Liver (tissue), 9 donors: Measurements from ENCODE around the gene TBL1X. TPM values are rescaled to one million over a fixed set of nuclear protein-coding genes. Genes with fewer than 3 reads are reported as not detected.

Experiments used
- DNase-seq: peaks from one replicate; pipeline ENCODE4 v3.0.0-alpha.2; 2017; ENCODE audit warnings: low spot score
- H3K27ac ChIP-seq, 2 donors: one replicate each; pipeline ENCODE4 v1.7.0; 2013; ENCODE audit warnings: inconsistent platforms in 2 of 2, low read length in 2 of 2, control low read depth in 1 of 2, low read depth in 1 of 2, mild to moderate bottlenecking in 1 of 2
- H3K27me3 ChIP-seq, 4 donors: one replicate each; pipeline versions ENCODE4 v1.6.1 to v1.7.0; 2013; ENCODE audit warnings: low read length in 3 of 4, inconsistent platforms in 1 of 4, mild to moderate bottlenecking in 1 of 4, moderate library complexity in 1 of 4; ENCODE audit not compliant: control insufficient read depth in 4 of 4, insufficient read depth in 4 of 4
- H3K36me3 ChIP-seq, 4 donors: one replicate each; pipeline versions ENCODE4 v1.6.1 to v1.7.0; 2013; ENCODE audit warnings: low read length in 3 of 4, mild to moderate bottlenecking in 3 of 4, low read depth in 1 of 4, moderate library complexity in 1 of 4; ENCODE audit not compliant: control insufficient read depth in 4 of 4, insufficient read depth in 3 of 4
- H3K4me1 ChIP-seq, 4 donors: one replicate each; pipeline versions ENCODE4 v1.6.1 to v1.7.0; 2013; ENCODE audit warnings: low read length in 3 of 4, mild to moderate bottlenecking in 3 of 4, moderate library complexity in 1 of 4; ENCODE audit not compliant: control insufficient read depth in 4 of 4, insufficient read depth in 4 of 4
- H3K4me3 ChIP-seq, 3 donors: one replicate each; pipeline versions ENCODE4 v1.6.1 to v1.7.0; 2013; ENCODE audit warnings: low read length in 3 of 3, control low read depth in 1 of 3, low read depth in 1 of 3, mild to moderate bottlenecking in 1 of 3
- H3K9ac ChIP-seq, 2 donors: one replicate each; pipeline ENCODE4 v1.7.0; 2013; ENCODE audit warnings: low read length in 2 of 2, mild to moderate bottlenecking in 2 of 2, moderate library complexity in 2 of 2, control low read depth in 1 of 2, low read depth in 1 of 2
- H3K9me3 ChIP-seq, 4 donors: one replicate each; pipeline versions ENCODE4 v1.6.1 to v1.7.0; 2013; ENCODE audit warnings: low read length in 3 of 4; ENCODE audit not compliant: control insufficient read depth in 4 of 4
- ATF3 ChIP-seq: IDR thresholded peaks from 2 replicates; pipeline ENCODE4 v1.6.1; 2016; ENCODE audit warnings: antibody characterized with exemption
- CTCF ChIP-seq: fragments of 150-350 bp; IDR thresholded peaks from 2 replicates; pipeline ENCODE4 v1.5.1; 2017; ENCODE audit warnings: improper control_type of control experiment, low read depth, low read length; ENCODE audit not compliant: missing input control
- EGR1 ChIP-seq, 2 donors: IDR thresholded peaks; 2 replicates each; pipeline ENCODE4 v1.6.1; 2016 to 2018; ENCODE audit warnings: antibody characterized with exemption in 2 of 2, low read depth in 2 of 2
- FOXA1 ChIP-seq: IDR thresholded peaks from 2 replicates; pipeline ENCODE4 v1.6.1; 2016; ENCODE audit warnings: antibody characterized with exemption
- FOXA2 ChIP-seq: IDR thresholded peaks from 2 replicates; pipeline ENCODE4 v1.6.1; 2016; ENCODE audit warnings: antibody characterized with exemption
- GABPA ChIP-seq, 2 donors: IDR thresholded peaks in 1 of 2; conservative IDR thresholded peaks in 1 of 2; 2 replicates each; pipeline ENCODE4 v1.6.1; 2016; ENCODE audit warnings: antibody characterized with exemption in 2 of 2, mild to moderate bottlenecking in 1 of 2, moderate library complexity in 1 of 2
- JUND ChIP-seq, 2 donors: IDR thresholded peaks; 2 replicates each; pipeline ENCODE4 v1.6.1; 2016; ENCODE audit warnings: antibody characterized with exemption in 2 of 2
- RAD21 ChIP-seq, 2 donors: IDR thresholded peaks; 2 replicates each; pipeline ENCODE4 v1.6.1; 2016; ENCODE audit warnings: antibody characterized with exemption in 2 of 2, mild to moderate bottlenecking in 2 of 2
- REST ChIP-seq: IDR thresholded peaks from 2 replicates; pipeline ENCODE4 v1.6.1; 2016; ENCODE audit warnings: antibody characterized with exemption, mild to moderate bottlenecking
- RXRA ChIP-seq, 2 donors: IDR thresholded peaks; 2 replicates each; pipeline ENCODE4 v1.6.1; 2017 to 2018; ENCODE audit warnings: antibody characterized with exemption in 2 of 2, mild to moderate bottlenecking in 1 of 2
- TAF1 ChIP-seq: conservative IDR thresholded peaks from 2 replicates; pipeline ENCODE4 v1.6.1; 2016; ENCODE audit warnings: antibody characterized with exemption, mild to moderate bottlenecking
- ZBTB33 ChIP-seq: IDR thresholded peaks from 2 replicates; pipeline ENCODE4 v1.6.1; 2016; ENCODE audit warnings: antibody characterized with exemption
- WGBS: extraction: QIAGEN DNeasy Blood & Tissue Kit; methylation state at CpG from one replicate; pipeline ENCODE4 v1.1.7; 2013; 5-methylcytosine and 5-hydroxymethylcytosine counted together
- polyA plus RNA-seq, 2 donors: library from polyadenylated mRNA; stranded (reverse) in 1 of 2; unstranded in 1 of 2; fragments of 200-250 nt in 1 of 2; fragments of >200 nt in 1 of 2; fragmentation: Nextera tagmentation in 1 of 2; extraction: Ambion mirVana in 1 of 2; gene quantifications; one replicate each; pipeline versions ENCODE4 v1.2.1 to v1.2.3, GENCODE V29; 2013 to 2015
- total RNA-seq, 2 donors: library from RNA; depleted of rRNA; stranded (reverse); fragments of >200 nt; gene quantifications; one replicate each; pipeline ENCODE4 v1.2.3, GENCODE V29; 2014
- donor health status: healthy.
- donor health status: healthy.
- donor health status: healthy.
- donor health status: healthy.
- donor health status: healthy.

Gene TBL1X
- total and polyA plus RNA-seq, 4 donors: 11.2 to 15.1 (median 11.8) TPM

GRCh38 chrX:9518889-9519288 lies 54.0 kb downstream of the TBL1X start (continued):
- TF ChIP-seq CTCF (no peak), RAD21 (IDR thresholded peaks at IDR 0.05) (no peak), TAF1 (no peak), RXRA (IDR thresholded peaks at IDR 0.05) (no peak)

- Histone ChIP-seq H3K4me1 (no peaks in the 10 kb centered on the region), H3K9ac (no peak overlapping the region), H3K9me3 (no peaks in the 10 kb centered on the region), H3K36me3 (no peaks in the 10 kb centered on the region), H3K27ac (no peak overlapping the region), H3K27me3 (no peaks in the 10 kb centered on the region), H3K4me3 (no peak overlapping the region)
- TF ChIP-seq EGR1 (IDR thresholded peaks at IDR 0.05; ENCODE audit: low read depth in 2 of 2): no peak
- TF ChIP-seq ZBTB33: no peak
- TF ChIP-seq GABPA (IDR thresholded peaks at IDR 0.05 in 1 of 2, conservative IDR thresholded peaks at IDR 0.05 in 1 of 2): no peak
- no peak for TF ChIP-seq REST
- no peak for TF ChIP-seq ATF3
- TF ChIP-seq CTCF: no peak
- TF ChIP-seq RAD21 (IDR thresholded peaks at IDR 0.05): no peak
- TF ChIP-seq FOXA2: no peak
- TF ChIP-seq FOXA1: no peak
- TF ChIP-seq TAF1: no peak
- no peak for TF ChIP-seq JUND (IDR thresholded peaks at IDR 0.05)
- no peak for DNase-seq
- 86% methylated on average over 8 of the region's 8 CpGs for WGBS
Observed at GRCh38 chrX:9519546-9520216, 54.8 kb downstream of the TBL1X start.
